ENCODE data around the gene SPIRE1.

Gene SPIRE1

DNA sequence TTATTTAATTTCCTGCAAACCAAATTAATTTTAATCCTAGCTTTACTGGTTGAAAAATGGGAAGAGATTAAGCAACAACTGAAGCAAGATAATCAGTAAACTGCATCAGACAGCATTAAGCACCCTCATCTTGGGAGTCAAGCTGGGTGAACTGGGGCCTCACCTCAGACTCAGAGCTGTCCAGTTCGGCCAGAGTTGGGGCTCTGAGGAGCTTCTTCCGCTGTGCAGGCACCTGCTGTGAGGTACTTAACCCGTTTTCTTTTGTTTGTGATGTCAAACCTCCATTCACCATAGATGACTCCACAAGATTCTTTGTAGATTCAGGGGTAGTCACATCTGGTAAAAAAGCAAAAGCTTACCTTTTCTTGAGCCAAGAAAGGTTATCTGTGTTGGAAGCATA is 178.4 kb downstream of the SPIRE1 start:
- DNase-seq (ENCODE audit: low read depth), result no peak

DNA sequence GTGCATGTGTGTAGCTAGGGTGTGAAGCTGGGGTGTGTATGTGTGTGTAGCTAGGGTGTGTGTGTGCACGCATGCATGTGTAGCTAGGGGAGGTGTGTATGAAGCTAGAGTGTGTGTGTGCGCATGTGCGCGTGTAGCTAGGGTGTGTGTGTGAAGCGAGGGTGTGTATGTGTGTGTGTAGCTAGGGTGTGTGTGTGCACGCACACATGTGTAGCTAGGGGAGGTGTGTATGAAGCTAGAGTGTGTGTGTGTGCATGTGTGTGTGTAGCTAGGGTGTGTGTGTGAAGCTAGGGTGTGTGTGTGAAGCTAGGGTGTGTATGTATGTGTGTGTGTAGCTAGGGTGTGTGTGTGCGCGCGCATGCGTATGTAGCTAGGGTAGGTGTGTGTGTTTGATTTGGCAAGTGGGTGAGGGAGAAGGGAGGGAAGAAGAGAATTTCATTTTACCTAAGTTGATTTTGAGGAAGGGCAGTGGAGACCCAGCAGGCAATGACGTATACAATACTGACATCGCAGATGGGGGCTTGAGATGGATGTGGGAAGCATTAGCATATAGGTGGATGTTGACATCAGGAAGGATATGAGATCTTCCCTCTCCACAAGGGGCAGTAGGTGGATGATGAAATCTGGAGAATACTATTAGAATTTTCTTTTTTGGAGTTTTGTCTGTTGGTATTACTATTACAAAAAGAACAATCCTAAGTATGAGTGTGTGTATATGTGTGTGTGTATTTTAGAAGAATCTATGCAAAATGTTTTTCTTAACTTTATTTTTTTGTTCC is 179.4 kb downstream of the SPIRE1 start:
- H3K4me3 ChIP-seq (ENCODE audit: low read depth, low read length), result no peak overlapping the region
- DNase-seq (ENCODE audit: low read depth), result no peak
- TF ChIP-seq, protein P1, sequence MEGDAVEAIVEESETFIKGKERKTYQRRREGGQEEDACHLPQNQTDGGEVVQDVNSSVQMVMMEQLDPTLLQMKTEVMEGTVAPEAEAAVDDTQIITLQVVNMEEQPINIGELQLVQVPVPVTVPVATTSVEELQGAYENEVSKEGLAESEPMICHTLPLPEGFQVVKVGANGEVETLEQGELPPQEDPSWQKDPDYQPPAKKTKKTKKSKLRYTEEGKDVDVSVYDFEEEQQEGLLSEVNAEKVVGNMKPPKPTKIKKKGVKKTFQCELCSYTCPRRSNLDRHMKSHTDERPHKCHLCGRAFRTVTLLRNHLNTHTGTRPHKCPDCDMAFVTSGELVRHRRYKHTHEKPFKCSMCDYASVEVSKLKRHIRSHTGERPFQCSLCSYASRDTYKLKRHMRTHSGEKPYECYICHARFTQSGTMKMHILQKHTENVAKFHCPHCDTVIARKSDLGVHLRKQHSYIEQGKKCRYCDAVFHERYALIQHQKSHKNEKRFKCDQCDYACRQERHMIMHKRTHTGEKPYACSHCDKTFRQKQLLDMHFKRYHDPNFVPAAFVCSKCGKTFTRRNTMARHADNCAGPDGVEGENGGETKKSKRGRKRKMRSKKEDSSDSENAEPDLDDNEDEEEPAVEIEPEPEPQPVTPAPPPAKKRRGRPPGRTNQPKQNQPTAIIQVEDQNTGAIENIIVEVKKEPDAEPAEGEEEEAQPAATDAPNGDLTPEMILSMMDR (IDR thresholded peaks at IDR 0.05; ENCODE audit: control insufficient read depth, extremely low read depth, insufficient read depth), result 0 out of 2 replicates have a peak, but pooled peaks have one; percentile 5

More for the DNA sequence above, 178.4 kb downstream of the SPIRE1 start:
- TF ChIP-seq, protein P1 (IDR thresholded peaks at IDR 0.05; ENCODE audit: control insufficient read depth, extremely low read depth, insufficient read depth), result no peak
- H3K4me3 ChIP-seq (ENCODE audit: low read depth, low read length), result no peak overlapping the region

DNA sequence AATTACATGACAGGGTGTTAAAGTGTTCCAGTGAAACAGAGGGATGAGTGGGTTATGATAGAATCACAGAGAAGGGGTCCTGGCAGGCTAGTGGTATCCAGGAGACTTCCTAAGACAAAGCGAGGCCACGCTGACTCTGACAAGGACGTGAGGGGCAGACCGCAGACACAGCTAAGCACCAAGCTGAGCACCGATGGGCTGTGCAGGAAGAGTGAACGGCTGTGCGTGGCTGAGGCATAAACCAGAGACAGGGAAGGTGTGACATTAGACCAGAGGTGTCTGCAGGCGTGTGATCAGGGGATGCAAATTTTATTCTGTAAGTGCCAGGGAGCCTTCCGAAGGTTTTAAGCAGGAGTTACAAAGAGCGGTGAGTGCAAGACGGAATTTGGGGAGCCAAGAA is 180.3 kb downstream of the SPIRE1 start:
- no peak for DNase-seq (ENCODE audit: low read depth)
- H3K4me3 ChIP-seq (ENCODE audit: low read depth, low read length), result no peak overlapping the region
- TF ChIP-seq, protein P1 (IDR thresholded peaks at IDR 0.05; ENCODE audit: control insufficient read depth, extremely low read depth, insufficient read depth), result no peak

DNA sequence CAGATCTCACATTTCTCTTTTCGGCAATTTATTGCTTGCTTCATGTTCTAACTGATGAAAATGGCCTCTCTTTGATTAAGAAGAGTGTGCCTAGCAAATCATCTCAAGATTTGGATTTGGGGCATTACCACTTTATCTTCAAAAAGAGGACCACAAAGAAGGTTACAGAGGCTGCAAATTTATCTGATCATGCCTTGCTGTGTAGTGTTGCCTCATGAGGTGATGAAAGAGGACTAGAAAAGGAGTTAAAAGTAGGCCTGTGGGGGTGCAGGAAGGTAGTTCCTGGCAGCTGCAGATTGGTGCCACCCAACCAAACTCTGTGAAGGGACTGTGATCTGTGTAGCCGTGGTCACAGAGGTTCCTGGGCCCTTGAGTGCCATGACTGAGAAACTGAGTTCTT is 181.0 kb downstream of the SPIRE1 start:
- no peak for DNase-seq (ENCODE audit: low read depth)
- no peak overlapping the region for H3K4me3 ChIP-seq (ENCODE audit: low read depth, low read length)
- TF ChIP-seq, protein P1 (IDR thresholded peaks at IDR 0.05; ENCODE audit: control insufficient read depth, extremely low read depth, insufficient read depth), result no peak

DNA sequence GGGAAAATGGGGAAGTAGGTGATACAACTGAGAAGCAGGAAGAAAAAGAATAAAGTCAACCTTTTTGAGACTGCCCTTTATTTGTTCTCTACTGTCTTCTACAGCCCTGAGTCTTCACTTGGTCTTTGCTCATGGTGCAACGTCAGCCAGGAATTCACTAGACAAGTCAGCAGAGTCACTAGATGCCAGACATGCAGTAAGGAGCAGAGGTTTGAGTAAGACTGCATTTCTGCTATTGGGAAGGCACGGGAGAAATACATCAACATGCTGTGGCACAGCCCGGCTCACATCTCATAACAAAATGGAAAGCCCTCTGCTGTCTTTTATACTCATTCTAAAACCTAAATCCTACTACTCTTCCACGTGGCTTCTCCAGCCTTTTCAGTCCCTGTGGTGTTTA is 183.0 kb downstream of the SPIRE1 start:
- no peak for DNase-seq (ENCODE audit: low read depth)
- no peak overlapping the region for H3K4me3 ChIP-seq (ENCODE audit: low read depth, low read length)
- TF ChIP-seq, protein P1 (IDR thresholded peaks at IDR 0.05; ENCODE audit: control insufficient read depth, extremely low read depth, insufficient read depth), result no peak

DNA sequence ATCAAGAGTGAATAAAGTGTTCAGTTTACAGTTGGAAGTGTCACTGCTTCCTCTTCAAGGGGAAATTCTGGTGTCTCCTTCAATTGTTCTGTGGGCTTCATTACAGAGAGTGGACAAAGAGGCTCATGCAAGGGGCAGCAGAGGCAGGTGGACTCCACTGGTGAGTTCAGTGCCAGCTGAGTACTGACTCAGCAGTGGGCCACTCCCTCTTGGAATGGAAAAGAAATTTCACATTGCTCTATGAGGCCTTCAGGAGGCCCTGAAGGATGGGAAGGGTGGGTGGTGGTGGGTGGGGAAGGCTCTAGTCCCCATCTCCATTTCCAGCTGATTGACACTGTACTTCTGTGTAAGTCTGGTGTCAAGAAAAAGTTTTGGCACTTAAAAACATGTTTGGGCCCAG is 183.8 kb downstream of the SPIRE1 start:
- DNase-seq (ENCODE audit: low read depth), result no peak
- TF ChIP-seq, protein P1 (IDR thresholded peaks at IDR 0.05; ENCODE audit: control insufficient read depth, extremely low read depth, insufficient read depth), result no peak
- no peak overlapping the region for H3K4me3 ChIP-seq (ENCODE audit: low read depth, low read length)

Data from LNCaP clone FGC (cell line).